ENCODE data around the gene CHIA.
A peak's percentile ranks its signal among the peaks of the same experiment; 100 is the strongest.
"Not testable (repeated sequence)": the region's sequence is repeated elsewhere in the genome, so short reads cannot be mapped to it uniquely, and the experiment has no call there.

The CHIA gene

GRCh38 chr1:111286912-111287311, 3.7 kb upstream of the CHIA start:
- no peak for DNase-seq

DNA sequence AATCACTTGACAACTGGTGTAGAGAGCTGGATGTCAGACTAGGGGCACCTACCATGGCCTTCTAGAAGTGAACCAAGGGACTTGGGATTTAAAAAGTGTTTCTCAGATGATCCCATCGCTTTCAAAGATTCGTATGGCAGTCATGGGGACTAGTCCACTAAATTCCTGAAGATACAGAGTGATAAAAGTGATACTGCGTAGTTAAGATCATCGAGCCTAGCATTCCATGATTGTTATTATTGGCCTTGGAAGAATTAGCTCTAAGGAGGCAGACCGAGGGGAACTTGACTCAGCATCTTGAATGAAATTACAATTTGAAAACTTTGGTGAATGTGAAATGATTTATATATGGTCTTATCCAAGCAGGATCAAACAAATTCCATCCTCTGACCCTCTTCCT, 1.3 kb upstream of the CHIA start:
- no peak for DNase-seq

DNA sequence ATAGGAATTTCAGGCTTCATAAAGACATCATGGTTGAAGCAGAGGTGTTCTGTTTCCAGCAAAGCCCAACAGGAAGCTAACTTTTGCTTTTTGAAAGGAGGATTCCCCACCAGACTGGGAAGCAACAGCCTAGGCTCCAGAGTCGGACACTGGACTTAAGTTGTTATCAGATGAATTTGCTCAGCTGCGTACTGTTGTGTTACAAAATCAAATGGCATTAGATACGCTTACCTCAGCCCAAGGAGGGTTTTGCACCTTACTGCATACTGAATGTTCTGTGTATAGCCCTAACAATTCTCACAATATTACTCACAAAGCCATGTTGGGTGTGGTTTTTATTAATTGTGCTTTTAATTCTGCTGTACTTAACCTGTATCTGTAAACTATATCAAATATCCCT, 547 bp upstream of the CHIA start:
- no peak for DNase-seq

DNA sequence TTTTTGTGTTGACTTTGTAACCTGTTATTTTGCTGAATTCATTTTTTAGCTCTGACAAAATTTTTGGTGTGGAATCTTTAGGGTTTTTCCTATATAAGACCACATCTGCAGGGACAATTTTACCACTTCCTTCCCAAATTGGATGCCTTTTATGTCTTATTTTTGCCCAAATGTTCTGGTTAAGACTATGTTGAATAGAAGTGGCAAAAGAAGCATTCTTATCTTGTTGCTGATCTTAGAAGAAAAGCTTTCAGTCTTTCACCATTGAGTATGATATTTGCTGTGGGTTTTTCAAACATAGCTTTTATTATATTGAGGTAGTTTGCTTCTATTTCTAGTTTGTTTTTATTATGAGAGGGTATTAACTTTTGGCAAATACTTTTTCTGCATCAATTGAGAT, 3.7 kb downstream of the CHIA start:
- no peak for DNase-seq

DNA sequence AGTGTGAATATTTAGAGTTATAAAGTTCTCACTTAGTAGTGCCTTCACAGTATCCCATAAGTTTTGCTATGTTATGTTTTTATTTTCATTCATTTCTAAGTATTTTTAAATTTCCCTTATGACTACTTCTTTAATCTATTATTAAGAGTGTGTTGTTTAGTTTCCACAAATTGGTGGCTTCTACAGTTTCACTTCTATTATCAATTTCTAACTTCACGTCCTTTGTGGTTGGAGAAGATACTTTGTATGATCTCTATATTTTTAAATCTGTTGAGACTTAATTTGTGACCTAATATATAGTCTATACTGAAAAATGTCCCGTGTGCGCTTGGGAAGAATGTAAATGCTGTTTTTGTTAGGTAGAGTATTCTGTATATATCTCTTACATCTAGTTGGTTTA, 11.7 kb downstream of the CHIA start:
- no peak for DNase-seq

DNA sequence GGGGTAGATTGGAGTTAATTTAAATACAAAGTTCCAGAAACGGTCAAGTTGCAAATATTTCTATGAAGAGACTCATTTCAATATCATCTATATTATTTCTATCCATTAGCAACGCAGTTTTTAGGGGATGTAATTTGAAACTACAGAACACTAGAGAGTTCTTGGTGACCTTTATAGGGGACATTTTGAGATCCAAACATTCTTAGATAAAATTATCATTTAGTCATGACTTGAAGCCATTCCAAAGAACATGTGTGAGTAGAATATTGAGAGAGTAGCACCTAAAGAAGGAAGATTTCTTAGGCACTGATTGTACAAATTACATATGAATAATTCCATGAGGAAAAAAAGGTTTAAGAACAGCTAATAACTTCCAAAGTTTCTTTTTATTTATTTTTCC, 19.0 kb downstream of the CHIA start:
- no peak for DNase-seq

DNA sequence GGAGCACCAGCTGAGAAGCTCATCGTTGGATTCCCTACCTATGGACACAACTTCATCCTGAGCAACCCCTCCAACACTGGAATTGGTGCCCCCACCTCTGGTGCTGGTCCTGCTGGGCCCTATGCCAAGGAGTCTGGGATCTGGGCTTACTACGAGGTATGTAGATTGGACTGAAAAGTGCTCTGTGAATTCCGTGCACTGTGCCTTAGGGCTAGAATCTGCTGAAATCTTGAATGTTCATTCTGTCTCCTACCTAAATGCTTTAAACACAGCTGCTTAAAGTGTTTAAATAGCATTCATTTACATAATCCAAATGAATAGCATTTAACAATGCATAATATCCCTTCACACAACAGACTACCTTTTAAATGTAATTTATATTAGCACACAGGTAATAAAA, 27.9 kb downstream of the CHIA start:
- DNase-seq = no peak

DNA sequence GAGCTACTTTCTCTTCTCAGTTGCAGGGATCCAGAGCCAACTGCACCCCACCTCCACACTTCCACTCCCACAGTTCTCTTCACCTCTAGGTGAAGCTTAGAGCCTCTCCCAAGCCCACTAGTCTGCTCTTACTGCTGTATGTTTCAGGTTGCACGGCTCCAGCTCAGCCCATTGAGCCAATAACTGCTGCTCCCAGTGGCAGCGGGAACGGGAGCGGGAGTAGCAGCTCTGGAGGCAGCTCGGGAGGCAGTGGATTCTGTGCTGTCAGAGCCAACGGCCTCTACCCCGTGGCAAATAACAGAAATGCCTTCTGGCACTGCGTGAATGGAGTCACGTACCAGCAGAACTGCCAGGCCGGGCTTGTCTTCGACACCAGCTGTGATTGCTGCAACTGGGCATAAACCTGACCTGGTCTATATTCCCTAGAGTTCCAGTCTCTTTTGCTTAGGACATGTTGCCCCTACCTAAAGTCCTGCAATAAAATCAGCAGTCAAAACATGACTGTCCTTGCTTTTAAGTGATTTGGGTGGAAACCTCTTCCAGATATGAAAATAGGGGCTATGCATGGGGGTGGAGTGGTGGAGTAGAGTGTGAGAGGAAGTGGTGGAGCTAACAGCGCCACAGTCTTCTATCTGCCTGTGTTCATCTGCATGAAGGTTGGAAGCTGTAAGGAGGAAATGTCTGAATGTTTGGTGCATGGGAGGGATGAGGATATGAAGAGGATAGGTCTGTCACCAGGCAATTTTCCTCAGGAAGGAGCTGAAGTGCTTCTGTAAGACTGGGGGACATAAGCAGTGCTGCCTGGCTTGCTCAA, 29.6 kb downstream of the CHIA start:
- DNase-seq = peak; percentile 8

- DNase-seq = no peak
These were observed 32.6 kb downstream of the CHIA start for GRCh38 chr1:111323231-111323630.

GRCh38 chr1:111332190-111332589, 41.5 kb downstream of the CHIA start:
- no peak for DNase-seq

DNA sequence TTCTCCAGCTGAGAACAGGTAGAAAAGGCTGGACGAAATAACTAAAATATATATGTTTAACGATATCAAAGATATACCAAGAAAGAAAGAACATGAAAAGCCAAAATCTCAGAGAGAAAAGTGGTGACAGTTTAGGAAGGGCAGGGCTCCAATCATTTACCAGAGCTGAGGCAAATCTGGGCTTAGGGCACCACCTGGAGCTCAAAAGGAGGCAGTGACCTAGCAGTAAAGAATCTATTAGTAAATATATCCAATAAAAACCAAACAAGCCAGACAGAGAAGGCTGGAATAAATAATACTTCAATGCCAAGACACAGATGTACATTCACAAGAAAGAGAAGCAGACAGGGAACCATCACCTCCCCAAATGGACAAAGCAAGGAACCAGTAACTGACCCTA, 43.5 kb downstream of the CHIA start:
- peak; percentile 67 for DNase-seq

GRCh38 chr1:111335214-111335877, 44.7 kb downstream of the CHIA start:
- DNase-seq = not testable (repeated sequence)

- DNase-seq = not testable (repeated sequence)
These were observed 48.2 kb downstream of the CHIA start for GRCh38 chr1:111338849-111339248.

- peak; percentile 91 for DNase-seq
These were observed 55.6 kb downstream of the CHIA start for GRCh38 chr1:111346089-111346885.

DNA sequence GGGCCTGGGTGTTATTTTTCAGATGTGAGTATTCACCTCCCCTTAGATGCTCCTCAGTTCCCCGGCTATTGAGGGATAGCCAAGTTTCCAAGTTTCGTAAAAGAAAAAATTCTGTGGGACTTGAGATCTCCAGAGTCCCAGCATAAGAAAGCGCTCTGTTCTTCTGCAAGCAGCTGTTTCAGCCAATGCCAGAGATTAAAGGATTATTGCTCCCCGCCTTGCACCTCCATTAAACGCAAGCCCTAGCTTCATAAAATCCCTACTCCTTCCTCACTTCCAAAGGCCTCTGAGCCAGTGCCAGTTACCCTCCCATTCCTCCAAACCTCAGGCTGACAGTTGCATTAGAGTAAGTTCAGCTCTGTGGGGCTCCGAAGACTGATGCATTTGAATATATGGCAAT, 56.4 kb downstream of the CHIA start:
- no peak for DNase-seq

GRCh38 chr1:111351700-111352099, 61.0 kb downstream of the CHIA start:
- DNase-seq = no peak

DNA sequence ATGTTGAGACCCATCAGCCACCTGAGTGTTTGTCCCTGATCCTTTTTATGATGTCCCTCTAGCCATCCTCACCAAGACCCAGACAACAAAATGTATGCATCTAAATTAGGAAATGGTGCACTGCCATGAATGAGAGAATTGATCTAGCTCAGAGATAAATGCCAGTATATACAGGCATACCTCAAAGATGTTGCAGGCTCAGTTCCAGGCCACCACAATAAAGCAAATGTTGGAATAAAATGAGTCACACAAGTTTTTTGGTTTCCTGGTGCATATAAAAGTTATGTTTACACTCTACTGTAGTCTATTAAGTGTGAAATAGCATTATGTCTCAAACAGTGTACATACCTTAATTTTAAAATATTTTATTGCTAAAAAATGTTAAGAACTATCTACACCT, 63.9 kb downstream of the CHIA start:
- DNase-seq = no peak

DNA sequence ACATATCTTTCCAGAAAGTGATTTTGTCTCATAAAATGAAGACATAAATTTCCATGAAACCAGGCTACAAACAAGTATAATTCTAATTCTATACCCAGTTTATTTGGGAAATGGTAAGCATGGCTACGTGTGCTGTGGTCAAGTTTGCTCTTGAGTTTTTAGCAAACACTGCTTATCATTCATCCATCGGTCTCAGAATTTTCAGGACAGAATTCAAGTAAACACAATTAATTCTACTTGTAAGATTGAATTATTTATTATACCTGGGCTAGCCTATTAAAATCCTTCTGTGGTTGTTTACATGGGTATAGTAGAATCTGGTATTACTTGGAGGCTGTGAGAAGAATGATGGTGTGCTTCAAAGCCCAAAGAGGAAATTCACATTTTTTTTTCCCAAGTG, 68.3 kb downstream of the CHIA start:
- no peak for DNase-seq

GRCh38 chr1:111359376-111359775, 68.7 kb downstream of the CHIA start:
- DNase-seq = no peak

GRCh38 chr1:111360257-111360656, 69.6 kb downstream of the CHIA start:
- not testable (repeated sequence) for DNase-seq

DNA sequence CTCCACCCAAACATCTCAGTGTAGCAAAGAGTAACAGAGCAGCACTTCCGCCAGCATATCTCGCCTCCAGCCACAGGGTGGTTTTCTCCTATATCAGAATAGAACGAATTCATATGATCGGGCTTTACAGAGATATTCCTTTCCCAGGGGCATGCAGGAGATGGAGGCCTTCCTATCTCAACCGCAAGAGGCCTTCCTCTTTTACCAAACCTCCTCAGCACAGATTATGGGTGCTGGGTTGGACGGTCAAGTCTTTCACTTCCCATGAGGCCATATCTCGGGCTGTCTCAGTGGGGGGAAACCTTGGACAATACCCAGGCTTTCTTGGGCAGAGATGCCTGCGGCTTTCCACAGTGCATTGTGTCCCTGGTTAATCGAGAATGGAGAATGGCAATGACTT, 71.1 kb downstream of the CHIA start:
- DNase-seq = peak; percentile 24

DNA sequence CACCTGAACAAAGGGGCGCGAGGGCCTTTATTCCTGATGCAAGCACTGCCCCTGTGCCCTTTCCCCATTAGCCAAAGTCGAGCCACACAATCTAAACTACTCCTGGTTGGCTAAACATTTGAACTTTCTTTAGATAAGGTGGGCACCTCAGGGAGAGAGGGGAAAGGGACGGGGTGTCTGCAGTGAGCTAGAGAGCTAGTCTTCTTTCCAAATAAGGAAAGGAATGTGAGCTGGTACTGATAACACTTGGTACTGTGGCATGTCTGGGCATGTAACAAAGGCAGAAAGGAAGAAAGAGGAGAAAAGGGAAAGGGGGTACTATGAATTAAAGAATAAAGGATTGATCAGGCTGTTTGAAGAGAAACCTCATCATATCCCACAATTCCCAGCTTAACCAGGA, 74.0 kb downstream of the CHIA start:
- peak; percentile 23 for DNase-seq

- peak; percentile 29 for DNase-seq
These were observed 75.6 kb downstream of the CHIA start for GRCh38 chr1:111366256-111366655.

GRCh38 chr1:111369177-111369576, 78.5 kb downstream of the CHIA start:
- no peak for DNase-seq

Measured in hematopoietic multipotent progenitor cell treated with erythropoietin and hydrocortisone succinate and interleukin-3 and kit ligand, for 4 days (in vitro differentiated cells).